ENCODE results near the gene PTPRM. TPM values are rescaled to one million over a fixed set of nuclear protein-coding genes. Genes with fewer than 3 reads are reported as not detected.

PTPRM gene
- total RNA-seq, 1 experiment from 2014 or later, result 100.0 TPM

DNA sequence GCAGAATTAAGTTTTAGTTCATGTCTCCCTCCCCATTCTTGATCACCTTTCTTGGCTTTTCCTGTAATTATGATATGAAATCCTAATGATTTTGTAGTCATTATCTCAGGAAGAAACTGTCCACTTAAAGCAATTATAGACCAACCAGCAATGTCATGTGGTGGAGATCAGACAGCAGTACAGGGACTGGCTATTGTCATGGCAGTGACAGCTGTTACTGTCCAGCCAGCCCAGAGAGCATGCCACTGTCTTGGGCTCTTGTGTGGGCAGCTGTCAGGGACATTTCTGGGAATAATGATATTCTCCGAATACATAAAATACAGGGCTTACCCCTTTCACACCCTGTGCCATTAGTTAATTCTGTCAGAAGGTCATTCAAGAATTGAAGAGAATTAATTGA is 686.8 kb downstream of the PTPRM start:
- Mint-ChIP-seq H3K27me3 (ENCODE audit: insufficient read depth, unreplicated experiment) (no peaks in the 10 kb centered on the region), H3K36me3 (ENCODE audit: insufficient read depth, unreplicated experiment) (peaks cover 34% of the 10 kb centered on the region), H3K27ac (ENCODE audit: unreplicated experiment) (no peak overlapping the region), H3K4me1 (ENCODE audit: low read depth, unreplicated experiment) (no peaks in the 10 kb centered on the region), H3K4me3 (ENCODE audit: unreplicated experiment) (no peak overlapping the region), H3K9me3 (ENCODE audit: unreplicated experiment) (no peaks in the 10 kb centered on the region)
- H3K9me3 ChIP-seq, result no peaks in the 10 kb centered on the region
- TF ChIP-seq, protein P1, sequence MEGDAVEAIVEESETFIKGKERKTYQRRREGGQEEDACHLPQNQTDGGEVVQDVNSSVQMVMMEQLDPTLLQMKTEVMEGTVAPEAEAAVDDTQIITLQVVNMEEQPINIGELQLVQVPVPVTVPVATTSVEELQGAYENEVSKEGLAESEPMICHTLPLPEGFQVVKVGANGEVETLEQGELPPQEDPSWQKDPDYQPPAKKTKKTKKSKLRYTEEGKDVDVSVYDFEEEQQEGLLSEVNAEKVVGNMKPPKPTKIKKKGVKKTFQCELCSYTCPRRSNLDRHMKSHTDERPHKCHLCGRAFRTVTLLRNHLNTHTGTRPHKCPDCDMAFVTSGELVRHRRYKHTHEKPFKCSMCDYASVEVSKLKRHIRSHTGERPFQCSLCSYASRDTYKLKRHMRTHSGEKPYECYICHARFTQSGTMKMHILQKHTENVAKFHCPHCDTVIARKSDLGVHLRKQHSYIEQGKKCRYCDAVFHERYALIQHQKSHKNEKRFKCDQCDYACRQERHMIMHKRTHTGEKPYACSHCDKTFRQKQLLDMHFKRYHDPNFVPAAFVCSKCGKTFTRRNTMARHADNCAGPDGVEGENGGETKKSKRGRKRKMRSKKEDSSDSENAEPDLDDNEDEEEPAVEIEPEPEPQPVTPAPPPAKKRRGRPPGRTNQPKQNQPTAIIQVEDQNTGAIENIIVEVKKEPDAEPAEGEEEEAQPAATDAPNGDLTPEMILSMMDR (IDR thresholded peaks at IDR 0.05; ENCODE audit: insufficient read depth in 1 of 2, low read depth in 1 of 2, low read length in 1 of 2, severe bottlenecking in 1 of 2, unreplicated experiment in 1 of 2), result no peak
- ChIA-PET POLR2A (no interaction called here), CTCF (no interaction called here)
- H3K4me1 ChIP-seq, result no peaks in the 10 kb centered on the region
- no peaks in the 10 kb centered on the region for H3K36me3 ChIP-seq (ENCODE audit: control insufficient read depth, insufficient read depth, low read length)
- BruUV-seq (replicated peaks), result no TSS peak
- no peak overlapping the region for H3K4me3 ChIP-seq (ENCODE audit: low read depth, low read length)
- H3K27me3 ChIP-seq (replicated peaks; ENCODE audit: control insufficient read depth, insufficient read depth, low read length), result no peaks in the 10 kb centered on the region
- no peak for DNase-seq
- intact Hi-C loops (cut with micrococcal nuclease; ENCODE audit: unreplicated experiment), result no loop called here

DNA sequence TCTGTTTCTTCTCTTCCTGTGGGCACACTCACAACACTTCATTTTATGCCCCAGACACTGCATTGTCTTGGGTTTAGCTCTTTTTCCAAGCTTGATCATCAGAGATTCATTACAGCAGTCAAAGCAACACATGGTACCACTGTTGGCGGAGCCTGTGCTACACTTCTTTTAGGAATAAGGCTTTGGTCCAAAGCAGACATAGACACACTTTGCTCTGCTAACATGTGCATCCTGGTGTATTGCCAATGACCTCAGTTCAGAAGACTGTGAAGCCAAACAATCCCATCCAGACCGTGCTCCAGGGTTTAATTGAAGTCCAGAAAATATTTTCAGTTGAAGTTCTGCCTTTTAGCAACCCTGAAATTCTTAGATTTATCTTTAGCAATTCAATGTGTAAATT is 687.5 kb downstream of the PTPRM start:
- H3K4me1 Mint-ChIP-seq (ENCODE audit: low read depth, unreplicated experiment), result no peaks in the 10 kb centered on the region
- no peak overlapping the region for H3K27ac Mint-ChIP-seq (ENCODE audit: unreplicated experiment)
- no peak overlapping the region for H3K4me3 Mint-ChIP-seq (ENCODE audit: unreplicated experiment)
- intact Hi-C loops (cut with micrococcal nuclease; ENCODE audit: unreplicated experiment), result no loop called here
- Histone ChIP-seq H3K27me3 (replicated peaks; ENCODE audit: control insufficient read depth, insufficient read depth, low read length) (no peaks in the 10 kb centered on the region), H3K4me3 (ENCODE audit: low read depth, low read length) (no peak overlapping the region), H3K36me3 (ENCODE audit: control insufficient read depth, insufficient read depth, low read length) (no peaks in the 10 kb centered on the region), H3K9me3 (no peaks in the 10 kb centered on the region), H3K4me1 (no peaks in the 10 kb centered on the region)
- no peaks in the 10 kb centered on the region for H3K27me3 Mint-ChIP-seq (ENCODE audit: insufficient read depth, unreplicated experiment)
- H3K9me3 Mint-ChIP-seq (ENCODE audit: unreplicated experiment), result no peaks in the 10 kb centered on the region
- ChIA-PET POLR2A (no interaction called here), CTCF (no interaction called here)
- peaks cover 35% of the 10 kb centered on the region for H3K36me3 Mint-ChIP-seq (ENCODE audit: insufficient read depth, unreplicated experiment)
- TF ChIP-seq, protein P1 (IDR thresholded peaks at IDR 0.05; ENCODE audit: insufficient read depth in 1 of 2, low read depth in 1 of 2, low read length in 1 of 2, severe bottlenecking in 1 of 2, unreplicated experiment in 1 of 2), result no peak
- BruUV-seq (replicated peaks), result no TSS peak
- no peak for DNase-seq

DNA sequence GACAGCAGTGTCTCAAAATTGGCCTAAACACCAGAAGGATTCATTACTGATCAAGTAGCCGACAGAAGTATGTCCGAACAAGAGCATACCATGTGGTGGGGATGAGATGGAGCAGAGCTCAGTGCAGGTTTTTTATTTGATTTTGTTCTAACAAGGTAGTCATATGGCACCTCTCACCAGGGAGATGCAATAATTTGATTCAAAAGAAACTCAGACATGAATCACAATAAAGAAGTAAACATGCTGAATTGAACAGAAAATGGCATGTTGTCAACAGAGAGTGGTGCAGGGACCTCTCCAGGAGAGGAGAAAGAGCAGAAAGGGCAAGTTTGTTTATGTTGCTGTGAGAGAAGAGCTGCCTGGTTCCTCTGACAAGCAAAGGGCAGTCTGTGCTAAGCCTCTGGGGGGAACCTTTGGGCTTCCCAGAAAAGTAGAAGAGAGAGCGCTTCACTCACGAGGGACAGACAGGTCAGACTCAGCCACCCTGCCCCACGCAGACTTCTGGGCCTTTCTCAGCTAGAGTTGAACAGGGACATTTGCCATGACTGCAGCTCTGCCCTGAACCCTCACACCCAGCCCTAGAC is 690.8 kb downstream of the PTPRM start:
- DNase-seq, result no peak
- H3K27me3 ChIP-seq (replicated peaks; ENCODE audit: control insufficient read depth, insufficient read depth, low read length), result no peaks in the 10 kb centered on the region
- Mint-ChIP-seq H3K27ac (ENCODE audit: unreplicated experiment) (no peak overlapping the region), H3K9me3 (ENCODE audit: unreplicated experiment) (no peaks in the 10 kb centered on the region), H3K4me1 (ENCODE audit: low read depth, unreplicated experiment) (no peaks in the 10 kb centered on the region), H3K4me3 (ENCODE audit: unreplicated experiment) (no peak overlapping the region), H3K36me3 (ENCODE audit: insufficient read depth, unreplicated experiment) (peaks cover 46% of the 10 kb centered on the region), H3K27me3 (ENCODE audit: insufficient read depth, unreplicated experiment) (no peaks in the 10 kb centered on the region)
- intact Hi-C loops (cut with micrococcal nuclease; ENCODE audit: unreplicated experiment), result no loop called here
- ChIA-PET CTCF (no interaction called here), POLR2A (no interaction called here)
- TF ChIP-seq, protein P1 (IDR thresholded peaks at IDR 0.05; ENCODE audit: insufficient read depth in 1 of 2, low read depth in 1 of 2, low read length in 1 of 2, severe bottlenecking in 1 of 2, unreplicated experiment in 1 of 2), result no peak
- no TSS peak for BruUV-seq (replicated peaks)
- no peaks in the 10 kb centered on the region for H3K36me3 ChIP-seq (ENCODE audit: control insufficient read depth, insufficient read depth, low read length)
- H3K4me1 ChIP-seq, result no peaks in the 10 kb centered on the region
- no peak overlapping the region for H3K4me3 ChIP-seq (ENCODE audit: low read depth, low read length)
- H3K9me3 ChIP-seq, result no peaks in the 10 kb centered on the region

Data from Caco-2 (cell line).